Suprapubic skin (tissue), 4 donors: ENCODE data around the gene NEURL1.

Experiments
- CTCF ChIP-seq, 2 donors: fragments of 200-600 bp in 1 of 2; fragments of 450-650 bp in 1 of 2; sonication (generic) in 1 of 2; IDR thresholded peaks; one replicate each; pipeline ENCODE4 v1.5.1; 2016 to 2019; ENCODE audit warnings: antibody characterized with exemption in 2 of 2, mild to moderate bottlenecking in 1 of 2, moderate library complexity in 1 of 2
- EP300 ChIP-seq: sonication (generic); formaldehyde crosslinking; IDR thresholded peaks from one replicate; pipeline ENCODE4 v1.6.1; 2017; ENCODE audit warnings: antibody characterized with exemption
- POLR2A ChIP-seq, 2 donors: fragments of 450-650 bp; IDR thresholded peaks; one replicate each; pipeline ENCODE4 v1.6.1; 2017; ENCODE audit warnings: antibody characterized with exemption in 2 of 2, mild to moderate bottlenecking in 2 of 2, moderate library complexity in 2 of 2
- POLR2AphosphoS5 ChIP-seq, 3 donors: sonication (generic); formaldehyde crosslinking; IDR thresholded peaks; one replicate each; pipeline ENCODE4 v1.6.1; 2017; ENCODE audit warnings: antibody characterized with exemption in 3 of 3

DNA sequence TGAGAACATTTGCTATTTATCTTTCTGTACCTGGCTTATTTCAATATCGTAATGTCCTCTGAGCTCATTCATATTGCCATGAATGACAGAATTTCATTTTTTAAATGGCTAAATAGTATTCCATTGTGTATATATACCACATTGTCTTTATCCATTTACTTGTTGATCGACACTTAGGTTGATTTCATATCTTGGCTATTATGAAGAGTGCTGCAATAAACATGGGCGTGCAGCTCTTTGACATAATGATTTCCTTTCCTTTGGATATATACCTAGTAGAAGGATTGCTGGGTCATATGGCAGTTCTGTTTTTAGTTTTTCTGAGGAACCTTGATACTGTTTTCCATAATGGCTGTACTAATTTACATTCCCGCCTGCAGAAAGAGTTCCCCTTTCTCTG, 30.2 kb downstream of the NEURL1 start:
- no peak for TF ChIP-seq POLR2A (IDR thresholded peaks at IDR 0.05)
- TF ChIP-seq CTCF (IDR thresholded peaks at IDR 0.05) = no peak
- no peak for TF ChIP-seq POLR2AphosphoS5 (IDR thresholded peaks at IDR 0.05)
- no peak for TF ChIP-seq EP300
